GM21360 (cell line): ENCODE data around the gene HCN3.

Experiments used
- ATAC-seq: cut with Tn5 transposase; IDR thresholded peaks from one replicate; pipeline ENCODE4 v1.9.1; 2021; ENCODE audit warnings: mild to moderate bottlenecking, moderate library complexity; ENCODE audit not compliant: unreplicated experiment

Gene HCN3

DNA sequence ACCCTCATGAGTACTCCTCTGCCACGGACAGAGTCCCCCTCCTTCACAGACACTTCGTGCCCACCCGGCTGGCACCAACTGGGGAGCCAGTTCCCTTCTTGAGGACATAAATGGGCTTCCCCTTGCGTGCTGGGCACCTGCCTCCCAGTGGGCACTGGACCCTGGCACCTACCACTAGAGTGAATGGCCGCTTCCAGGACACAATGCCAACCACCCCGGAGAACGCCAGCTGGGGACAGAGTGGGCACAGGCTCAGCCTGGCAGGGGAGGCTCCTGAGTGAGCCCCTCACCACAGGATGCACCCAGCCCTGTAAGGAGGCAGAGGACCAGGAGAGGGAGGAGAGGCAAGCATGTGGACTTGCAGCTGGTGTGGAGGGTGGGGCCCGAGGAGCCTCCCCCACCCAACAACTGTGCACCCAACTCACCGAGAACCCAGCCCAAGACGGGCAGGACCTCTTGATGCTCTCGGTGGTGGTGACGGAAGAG lies 23.0 kb upstream of the HCN3 start:
- no peak for ATAC-seq

DNA sequence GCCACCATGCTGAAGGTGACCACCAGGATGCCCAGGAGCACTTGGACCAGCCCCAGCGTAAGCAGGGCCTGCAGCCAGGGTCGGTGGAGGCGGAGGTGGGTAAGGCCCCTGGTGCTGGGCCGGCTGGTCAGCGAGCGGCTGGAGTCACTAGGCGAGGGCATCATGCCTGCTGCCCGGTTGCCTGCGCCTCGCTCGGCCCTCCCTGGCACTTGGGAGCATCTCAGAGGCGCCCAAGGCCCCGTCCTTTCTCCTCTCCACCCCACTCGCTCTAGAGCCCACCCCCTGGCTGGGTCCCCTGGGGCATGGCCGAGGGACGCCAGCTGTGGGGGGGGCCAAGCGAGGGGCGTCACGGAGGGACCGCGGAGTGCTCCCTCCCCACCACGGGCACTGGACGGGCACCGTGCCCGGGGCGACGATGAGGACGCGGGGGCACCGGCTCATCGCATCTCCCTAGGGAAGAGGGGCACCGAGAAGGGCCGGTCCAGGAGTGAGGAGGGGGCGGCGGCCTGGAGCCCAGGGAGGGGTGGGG lies 22.5 kb upstream of the HCN3 start:
- no peak for ATAC-seq

DNA sequence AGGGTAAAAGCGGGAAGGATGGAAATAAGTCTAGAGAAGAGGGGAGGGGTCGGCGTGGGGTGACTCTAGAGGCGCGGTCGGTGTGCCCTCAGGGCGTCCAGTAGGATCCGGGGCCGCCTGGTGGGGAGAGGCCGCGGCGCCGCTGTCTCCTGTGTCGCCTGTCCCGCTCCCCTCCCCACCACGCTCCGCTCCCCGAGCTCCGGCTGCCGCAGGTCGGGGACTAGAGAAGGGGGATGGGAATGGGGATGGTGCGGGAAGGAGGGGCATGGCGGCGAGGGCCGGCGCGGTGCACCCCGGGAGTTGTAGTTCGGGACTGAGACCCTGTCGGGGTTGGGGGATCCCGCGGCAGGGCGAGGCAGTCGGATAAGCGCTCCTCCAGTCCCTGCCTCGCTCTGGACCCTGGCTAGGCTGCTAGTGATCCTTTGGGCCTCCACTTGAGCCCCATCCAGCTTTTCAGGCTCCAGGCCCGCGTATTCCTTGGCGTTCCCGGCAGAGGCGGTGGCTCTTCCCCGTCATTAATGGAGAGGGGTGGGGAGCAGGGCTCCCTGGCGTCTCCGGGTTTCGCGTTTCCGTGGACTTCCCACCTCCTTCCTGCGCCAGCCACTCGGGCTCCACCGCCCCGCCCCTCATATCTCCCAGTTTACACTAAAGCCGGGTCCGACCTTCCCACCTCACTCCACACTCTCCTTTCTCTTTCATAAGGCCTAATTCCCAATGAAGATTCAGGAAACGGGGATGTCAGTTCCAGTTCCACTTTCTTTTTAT lies 21.8 kb upstream of the HCN3 start, which contains the start of gene ENTREP3:
Gene ENTREP3, minus strand, starts transcription at position 241 of the 765 bp plus-strand sequence. CDS start 606 bp downstream, outside the sequence.
- ATAC-seq, result peak; percentile 42

- ATAC-seq, result no peak
Measured at GRCh38 chr1:155256058-155256852, 21.0 kb upstream of the HCN3 start.

GRCh38 chr1:155260276-155260675 lies 17.0 kb upstream of the HCN3 start:
- no peak for ATAC-seq

- peak; percentile 8 for ATAC-seq
Measured at GRCh38 chr1:155261493-155261851, 15.8 kb upstream of the HCN3 start.

DNA sequence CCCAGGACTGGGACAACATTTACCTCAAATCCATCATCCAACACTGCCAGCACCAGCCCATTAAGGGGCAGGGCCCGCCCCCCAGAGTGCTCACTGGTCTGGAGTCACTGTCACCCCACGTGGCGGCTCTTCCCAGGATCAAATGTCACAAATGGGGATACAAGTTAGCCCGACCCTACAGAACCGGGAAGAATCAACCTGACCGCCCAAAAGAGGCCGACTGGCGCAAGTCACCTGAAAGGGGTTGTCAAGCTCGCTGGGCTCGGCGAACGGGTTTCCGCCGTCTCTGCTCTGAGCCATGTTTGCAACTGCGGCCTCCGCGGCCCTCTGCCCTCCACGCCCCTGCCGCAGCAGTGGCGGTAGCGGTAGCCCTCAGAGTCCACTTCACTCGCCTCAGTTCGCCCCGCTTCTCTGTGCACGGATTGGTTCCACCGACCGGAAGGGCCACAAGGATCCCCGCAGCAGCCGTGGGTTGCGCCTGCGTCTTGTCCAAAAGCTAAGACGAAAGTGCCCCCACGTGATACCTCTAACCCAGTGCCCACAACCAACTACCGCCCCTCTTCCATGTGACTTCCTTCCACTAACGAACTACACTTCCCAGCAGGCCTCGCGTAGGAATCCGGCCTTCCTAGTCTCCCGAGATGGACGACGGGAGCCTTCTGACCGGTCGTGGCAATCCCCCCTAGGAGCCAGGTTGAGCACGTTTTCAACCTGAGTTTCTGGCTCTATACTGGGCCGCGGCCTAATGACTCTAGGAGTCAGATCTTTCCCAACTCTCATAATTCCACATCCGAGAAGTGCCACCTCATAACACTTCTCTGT lies 15.2 kb upstream of the HCN3 start, which contains the start of gene SCAMP3:
Gene SCAMP3, minus strand, starts transcription at position 509 of the 822 bp plus-strand sequence. Its CDS starts 209 bp downstream, at position 300.
- peak; percentile 86 for ATAC-seq

DNA sequence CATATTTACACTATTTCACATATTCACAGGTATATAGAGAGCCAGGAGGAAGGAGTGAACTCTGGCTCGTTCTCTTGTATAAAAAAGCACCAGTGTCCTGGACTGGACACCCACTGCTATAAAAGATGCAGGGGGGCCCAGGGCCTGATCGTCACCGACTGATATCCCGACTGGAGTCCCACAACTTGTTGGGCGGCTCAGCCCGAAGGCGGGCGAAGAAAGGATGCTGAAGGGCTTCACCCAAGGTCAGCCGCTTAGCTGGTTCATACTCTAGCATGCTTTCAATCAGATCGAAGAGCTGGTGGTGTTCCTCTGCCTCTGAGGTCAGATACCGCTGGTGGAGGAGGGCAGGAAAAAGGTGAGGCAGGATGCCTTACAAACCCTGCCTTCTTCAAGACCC lies 14.2 kb upstream of the HCN3 start:
- ATAC-seq, result no peak

DNA sequence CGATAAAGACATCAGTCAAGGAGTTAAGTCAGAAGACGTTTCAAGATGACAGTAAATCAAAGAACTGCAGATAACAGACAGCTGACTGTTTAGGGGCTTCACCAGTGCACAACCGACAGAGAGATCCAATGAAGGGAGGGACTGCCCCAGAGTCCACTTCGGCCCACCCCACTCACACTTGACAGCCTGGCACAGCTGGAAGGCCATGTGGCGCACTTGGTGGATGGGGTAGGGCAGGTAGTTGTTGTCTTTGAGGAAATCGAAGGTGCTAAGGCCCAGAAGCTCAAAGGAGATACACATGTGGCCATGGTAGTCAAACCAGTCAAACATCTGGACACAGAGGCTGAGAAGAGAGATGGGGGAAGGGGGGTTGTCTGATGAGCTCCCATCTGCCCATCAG lies 10.7 kb upstream of the HCN3 start:
- no peak for ATAC-seq

DNA sequence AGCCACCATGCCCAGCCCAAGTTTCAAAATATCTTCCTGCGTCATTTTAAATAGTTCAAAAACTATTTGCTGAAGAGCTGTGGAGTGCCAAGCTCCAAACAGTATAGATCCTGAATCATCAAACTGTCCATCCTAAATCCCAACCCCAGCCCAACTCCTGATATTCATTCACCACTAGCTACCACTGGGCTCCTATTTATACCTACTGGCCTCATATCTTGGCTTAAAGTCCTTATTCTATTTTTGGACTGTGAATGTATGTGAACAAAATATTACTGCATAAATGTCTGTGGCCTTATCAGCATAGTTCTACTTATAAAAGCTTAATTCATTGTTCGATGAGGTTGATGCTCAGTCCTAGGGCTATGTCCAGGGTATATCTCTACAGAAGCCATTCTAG lies 9.9 kb upstream of the HCN3 start:
- ATAC-seq, result no peak

DNA sequence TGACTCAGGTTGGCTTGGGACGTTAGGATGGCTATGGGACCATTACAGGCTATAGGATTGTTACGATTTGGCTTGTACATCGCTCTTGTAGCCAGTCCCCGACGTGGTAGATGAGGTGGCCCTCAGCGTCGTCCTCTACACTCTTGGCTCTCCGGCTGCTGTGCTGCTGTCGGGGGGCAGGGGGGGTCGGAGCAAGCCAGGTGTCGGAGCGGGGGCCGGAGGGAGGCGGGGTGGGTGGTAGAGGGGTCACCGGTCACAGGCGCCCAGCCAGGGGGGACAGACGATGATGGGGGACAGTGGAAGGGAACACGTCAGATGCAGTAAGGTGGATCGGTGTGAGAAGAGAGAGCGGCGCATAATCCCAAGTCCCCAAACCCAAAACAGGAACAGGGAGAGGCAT lies 8.6 kb upstream of the HCN3 start:
- ATAC-seq, result no peak

DNA sequence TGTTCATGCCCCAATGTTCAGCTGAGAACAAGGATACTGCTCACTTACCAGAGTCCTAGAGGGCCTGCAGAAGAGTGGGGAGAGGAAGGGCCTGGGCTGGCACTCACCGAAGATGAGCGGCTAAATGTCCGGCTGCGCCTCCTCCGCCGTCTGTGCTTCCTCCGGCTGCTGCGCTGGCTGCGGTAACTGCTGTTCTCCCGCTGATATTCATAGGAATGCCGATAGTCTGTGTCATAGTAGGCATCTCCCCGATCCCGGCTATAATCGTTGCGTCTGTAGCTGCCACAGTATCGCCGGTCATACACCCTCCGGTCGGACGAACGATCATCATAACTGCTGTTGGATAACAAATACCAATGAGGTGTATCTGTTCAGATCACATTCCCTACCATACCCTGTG lies 7.9 kb upstream of the HCN3 start:
- no peak for ATAC-seq

DNA sequence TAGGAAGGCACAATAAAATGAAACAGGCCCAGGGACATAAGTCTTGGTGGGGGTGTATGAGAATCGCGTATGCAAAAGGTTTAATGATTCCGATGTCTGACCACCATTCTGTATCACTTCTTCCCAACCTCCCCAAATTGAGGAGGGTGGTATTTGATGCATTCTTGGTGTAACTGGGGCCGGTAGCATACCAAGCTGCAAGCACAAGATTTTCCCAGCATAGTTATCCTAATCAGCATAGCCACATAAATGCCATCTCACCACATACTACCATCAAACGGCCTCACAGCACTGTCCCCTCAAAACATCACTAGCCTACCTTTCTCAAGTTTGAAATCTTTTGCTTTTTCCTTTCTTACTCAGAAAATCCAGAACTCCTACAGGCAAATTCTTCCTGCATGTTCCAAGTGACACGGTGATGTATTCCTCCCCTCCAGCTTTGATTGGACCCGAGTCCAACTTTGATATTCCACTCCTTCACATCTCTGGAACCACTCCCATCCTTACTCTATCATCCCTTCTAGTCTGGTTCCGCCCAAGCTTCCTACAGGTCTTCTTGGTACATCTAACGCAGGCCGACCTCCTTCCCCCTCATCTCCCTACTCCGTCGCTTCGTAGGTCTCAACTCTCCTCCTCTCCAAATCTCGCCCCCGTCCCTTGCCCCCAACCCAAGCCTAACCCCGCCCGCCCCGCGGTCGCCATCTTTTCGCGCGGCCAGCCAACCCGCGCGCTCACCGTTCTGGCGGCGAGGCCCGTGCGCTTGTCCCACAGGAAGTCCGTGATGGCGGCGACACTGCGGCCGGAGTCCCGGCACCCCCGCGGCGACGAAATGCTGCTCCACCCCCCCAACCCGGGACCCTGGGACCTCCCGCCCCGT lies 4.6 kb upstream of the HCN3 start:
- peak; percentile 16 for ATAC-seq

DNA sequence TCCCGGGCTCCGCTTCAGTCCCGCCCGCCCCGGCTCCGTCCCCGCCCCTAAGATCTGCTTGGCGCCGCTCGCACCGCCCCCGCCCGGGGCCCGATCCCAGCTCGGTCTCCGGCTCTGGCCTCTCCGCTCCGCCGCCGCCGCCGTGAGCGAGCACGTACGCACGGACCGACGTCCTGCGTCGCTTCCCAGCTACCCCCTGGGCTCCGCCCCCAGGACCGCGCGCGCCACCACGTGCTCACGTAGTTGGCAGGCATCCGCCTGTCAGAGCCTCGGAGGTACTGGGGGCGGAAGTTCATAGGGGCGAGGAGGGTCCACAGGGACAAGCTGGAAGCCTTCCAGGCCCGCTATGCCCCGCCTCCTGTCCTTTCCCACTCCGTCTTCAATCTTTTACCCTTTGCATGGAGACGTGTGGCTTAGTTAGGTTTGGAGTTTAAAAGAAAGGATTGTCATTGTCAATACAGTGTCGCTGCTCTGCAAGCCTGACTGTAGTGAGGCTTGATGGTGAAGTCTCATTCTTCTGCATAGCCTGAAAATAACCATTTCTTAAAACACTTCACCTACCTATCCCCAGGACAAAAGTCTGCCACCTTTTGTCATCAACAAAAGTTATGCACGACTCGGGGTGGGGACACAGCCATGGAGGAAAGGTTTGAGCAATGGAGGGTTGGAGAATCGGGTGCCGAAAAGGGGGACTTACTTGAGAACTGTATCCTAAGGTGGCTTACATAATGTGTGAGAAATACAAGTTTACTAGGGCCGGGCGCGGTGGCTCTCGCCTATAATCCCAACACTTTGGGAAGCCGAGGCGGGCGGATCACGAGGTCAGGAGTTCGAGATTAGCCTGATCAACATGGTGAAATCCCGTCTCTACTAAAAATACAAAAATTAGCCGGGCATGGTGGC lies 3.7 kb upstream of the HCN3 start, which contains the start of gene CLK2:
Gene CLK2, minus strand, starts transcription at position 162 of the 903 bp plus-strand sequence. CDS start 2,527 bp downstream, outside the sequence.
- peak; percentile 73 for ATAC-seq

GRCh38 chr1:155277902-155278688 lies 832 bp downstream of the HCN3 start:
- ATAC-seq, result no peak

- ATAC-seq, result no peak
Measured at GRCh38 chr1:155278689-155279160, 1.5 kb downstream of the HCN3 start.

DNA sequence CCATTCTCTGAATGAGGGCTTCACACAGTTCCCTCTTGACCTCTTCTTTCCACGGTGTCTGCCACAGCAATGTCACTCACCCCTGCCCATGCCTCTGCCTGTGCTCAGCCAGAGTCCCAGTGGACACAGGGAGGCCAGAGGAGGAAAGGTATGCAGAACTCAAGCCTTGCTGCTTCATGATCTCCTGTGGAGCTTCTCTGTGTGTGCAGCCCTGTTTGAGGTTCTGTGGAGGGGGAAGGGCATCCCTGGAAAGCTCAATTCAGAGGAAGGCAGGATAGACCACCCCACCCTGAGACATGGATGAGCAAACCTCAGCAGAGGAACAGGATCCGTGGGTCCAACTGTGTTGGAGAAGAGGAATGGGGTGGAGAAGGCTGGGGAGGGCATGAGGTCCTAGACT lies 2.0 kb downstream of the HCN3 start:
- no peak for ATAC-seq
